HG03066 (cell line): ENCODE measurements around the gene RPL5.

Experiments
- ATAC-seq: cut with Tn5 transposase; IDR thresholded peaks from one replicate; pipeline ENCODE4 v1.9.1; 2021; ENCODE audit warnings: low read depth; ENCODE audit not compliant: unreplicated experiment

RPL5 gene

GRCh38 chr1:92851729-92852128, 19.9 kb downstream of the RPL5 start:
- ATAC-seq: no peak

DNA sequence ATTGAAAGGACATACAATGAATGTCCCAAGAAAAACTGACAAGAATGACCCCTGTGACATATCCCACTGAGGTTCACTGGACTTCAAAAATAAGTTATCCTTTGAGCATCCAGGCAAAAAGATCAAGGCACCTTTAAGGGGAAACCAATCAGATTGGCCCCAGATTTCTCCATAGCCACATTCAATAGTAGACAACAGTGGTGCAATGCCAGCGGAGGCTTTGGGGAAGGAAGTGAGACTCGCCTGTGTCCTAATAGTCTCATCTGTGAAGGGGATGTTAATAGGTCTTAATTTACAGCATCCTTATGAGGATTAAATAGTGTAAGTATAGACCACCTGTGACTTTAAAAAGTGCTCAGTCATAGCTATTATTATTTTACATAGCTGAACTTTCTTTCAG, 21.5 kb downstream of the RPL5 start:
- ATAC-seq: no peak

- no peak for ATAC-seq
Observed at GRCh38 chr1:92854101-92854785, 22.4 kb downstream of the RPL5 start.

- ATAC-seq: no peak
Observed at GRCh38 chr1:92855236-92855635, 23.4 kb downstream of the RPL5 start.

DNA sequence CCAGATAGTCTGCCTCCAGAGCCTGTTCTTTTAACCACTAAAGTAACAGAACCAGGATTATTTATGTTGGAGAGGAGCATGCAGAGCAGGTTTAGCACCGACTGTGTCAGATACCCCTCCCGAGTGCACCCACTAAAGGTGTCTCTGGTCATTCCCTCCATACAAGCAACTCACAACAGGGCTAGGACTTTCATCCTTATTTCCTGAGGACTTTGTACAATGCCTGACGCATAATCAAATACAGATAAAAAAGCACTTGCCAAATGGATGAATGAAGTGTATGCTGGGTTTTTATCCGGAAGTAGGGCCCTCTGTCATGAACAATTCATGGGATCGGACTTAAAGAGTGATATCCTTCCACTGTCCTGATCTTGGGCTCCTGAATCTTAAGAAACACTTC, 26.0 kb downstream of the RPL5 start:
- no peak for ATAC-seq

GRCh38 chr1:92858564-92859399, 26.9 kb downstream of the RPL5 start:
- ATAC-seq: no peak

DNA sequence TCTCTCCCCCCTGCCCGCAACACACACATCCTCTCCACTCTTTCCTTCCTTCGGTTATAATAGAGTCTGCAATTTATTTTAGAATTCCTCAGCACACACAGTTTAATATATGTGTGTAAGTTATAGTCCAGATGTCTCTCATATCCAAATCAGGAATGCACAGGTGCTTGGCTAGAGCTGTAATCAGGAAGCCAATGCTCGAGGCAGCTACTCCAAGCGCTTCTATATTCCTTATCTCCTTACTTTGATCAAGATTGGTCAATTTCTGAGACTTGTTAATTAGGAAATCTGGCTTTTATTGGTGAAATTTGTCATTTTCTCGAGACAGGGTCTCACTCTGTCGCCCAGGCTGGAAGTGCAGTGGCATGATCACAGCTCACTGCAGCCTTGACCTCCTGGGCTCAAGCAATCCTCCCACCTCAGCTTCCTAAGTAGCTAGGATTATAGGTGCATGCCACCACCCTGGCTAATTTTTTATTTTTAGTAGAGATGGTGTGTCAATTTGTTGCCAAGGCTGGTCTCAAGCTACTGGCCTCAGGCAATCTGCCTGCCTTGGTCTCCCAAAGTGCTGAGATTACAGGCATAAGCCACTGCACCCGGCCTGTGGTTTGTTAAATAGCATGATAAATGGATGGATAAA, 27.7 kb downstream of the RPL5 start:
- no peak for ATAC-seq

- no peak for ATAC-seq
Observed at GRCh38 chr1:92862605-92863004, 30.8 kb downstream of the RPL5 start.

DNA sequence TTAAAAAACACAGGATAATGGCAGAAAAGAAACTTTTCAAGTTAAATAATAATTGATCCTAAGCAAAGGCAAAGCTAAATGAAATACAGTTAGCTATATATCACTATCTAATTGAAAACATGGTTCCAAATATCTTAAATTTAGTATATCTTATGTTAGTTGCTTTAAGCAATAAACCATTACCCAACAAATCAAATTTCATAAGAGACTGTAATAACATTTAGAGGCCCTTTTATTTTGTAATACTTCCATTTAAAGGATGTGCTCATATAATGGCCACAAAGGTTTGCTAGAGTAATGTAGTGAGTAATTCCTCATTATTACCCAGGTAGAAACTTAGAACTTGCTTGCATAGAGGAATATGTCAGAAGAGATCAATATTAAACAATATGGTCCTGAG, 32.3 kb downstream of the RPL5 start:
- no peak for ATAC-seq

DNA sequence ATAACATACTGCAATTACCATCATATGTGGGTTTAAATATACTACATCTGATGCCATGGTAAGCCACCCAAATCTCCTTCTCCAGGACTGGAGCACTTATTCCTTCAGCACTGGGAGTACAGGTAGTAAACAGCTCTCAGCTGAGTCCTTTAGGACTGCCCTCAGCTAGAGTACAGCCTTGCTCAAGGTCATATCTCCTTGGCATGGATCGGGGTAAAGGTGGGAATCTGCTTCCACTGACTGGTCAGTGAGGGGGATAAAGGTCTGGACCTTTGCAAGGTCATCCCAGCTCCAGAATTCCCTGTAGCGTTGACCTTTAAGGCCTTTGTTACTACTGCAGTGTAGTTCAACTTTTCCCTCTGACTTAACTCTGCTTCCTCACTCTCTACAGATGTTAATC, 38.8 kb downstream of the RPL5 start:
- no peak for ATAC-seq

- ATAC-seq: no peak
Observed at GRCh38 chr1:92872719-92873118, 40.9 kb downstream of the RPL5 start.

DNA sequence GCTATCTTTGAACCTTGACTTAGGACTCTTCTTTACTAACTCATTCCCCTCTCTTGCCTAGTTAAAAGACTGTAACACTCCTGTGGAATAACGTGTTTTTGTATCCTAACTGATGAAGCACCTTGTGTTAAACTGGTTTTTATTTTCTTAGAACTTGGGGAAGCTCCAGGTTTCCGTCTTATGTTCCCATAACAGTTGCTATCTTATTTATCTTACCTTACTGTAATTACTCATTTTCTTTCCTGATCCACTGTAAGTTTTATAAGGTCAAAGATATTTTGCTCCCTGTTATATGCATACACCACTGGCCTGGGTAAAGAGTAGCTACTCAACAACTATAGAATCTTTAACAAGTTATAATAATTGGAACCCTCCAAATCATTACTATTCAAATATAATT, 43.1 kb downstream of the RPL5 start:
- ATAC-seq: no peak

GRCh38 chr1:92876351-92876750, 44.5 kb downstream of the RPL5 start:
- no peak for ATAC-seq

DNA sequence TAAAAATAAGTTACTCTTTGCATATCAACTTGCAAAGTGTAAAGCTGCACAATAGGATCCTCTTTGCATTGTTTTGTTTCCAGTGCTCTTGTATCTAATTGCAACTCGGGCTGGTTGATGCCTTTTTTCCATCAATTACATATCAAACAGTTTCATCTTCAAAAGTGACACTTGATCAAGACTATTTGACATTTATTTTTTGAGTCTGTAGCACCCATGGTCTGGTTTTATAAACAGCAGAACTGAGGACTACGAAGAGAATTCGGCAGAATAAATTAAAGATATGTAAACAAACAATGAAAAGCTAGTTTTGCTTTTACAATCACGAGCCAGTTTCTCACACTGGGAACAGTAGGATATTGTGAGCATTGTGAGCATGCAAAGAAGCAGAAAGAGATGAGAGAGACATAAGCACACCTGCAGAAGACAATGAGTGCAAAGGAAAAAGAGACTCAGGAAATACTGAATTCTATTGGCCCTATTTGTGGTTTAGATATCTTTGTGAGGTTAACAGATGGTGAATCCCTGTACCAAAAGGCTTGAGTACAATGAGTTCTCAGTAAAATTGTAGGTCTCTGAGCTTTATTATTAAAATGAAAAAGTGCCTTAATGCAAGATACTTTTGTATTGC, 45.4 kb downstream of the RPL5 start:
- ATAC-seq: peak; percentile 49

DNA sequence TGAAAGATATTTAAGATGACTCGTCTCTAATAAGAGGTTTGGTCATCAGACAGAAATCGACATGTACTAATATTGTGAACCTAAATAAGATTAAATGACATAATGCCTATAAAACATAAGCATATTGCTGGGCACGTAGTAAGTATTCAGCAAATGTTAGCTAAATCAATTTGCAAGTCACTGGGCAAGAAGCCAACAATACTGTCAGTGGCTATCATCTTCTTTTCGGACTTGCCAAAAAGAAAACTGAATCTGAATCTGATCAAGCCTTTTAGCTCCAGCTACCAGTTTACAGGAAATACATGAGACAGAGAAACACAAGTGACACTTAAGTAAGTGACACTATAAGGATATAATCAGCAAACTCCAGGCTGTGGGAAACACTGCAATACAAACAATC, 46.0 kb downstream of the RPL5 start:
- peak; percentile 57 for ATAC-seq

DNA sequence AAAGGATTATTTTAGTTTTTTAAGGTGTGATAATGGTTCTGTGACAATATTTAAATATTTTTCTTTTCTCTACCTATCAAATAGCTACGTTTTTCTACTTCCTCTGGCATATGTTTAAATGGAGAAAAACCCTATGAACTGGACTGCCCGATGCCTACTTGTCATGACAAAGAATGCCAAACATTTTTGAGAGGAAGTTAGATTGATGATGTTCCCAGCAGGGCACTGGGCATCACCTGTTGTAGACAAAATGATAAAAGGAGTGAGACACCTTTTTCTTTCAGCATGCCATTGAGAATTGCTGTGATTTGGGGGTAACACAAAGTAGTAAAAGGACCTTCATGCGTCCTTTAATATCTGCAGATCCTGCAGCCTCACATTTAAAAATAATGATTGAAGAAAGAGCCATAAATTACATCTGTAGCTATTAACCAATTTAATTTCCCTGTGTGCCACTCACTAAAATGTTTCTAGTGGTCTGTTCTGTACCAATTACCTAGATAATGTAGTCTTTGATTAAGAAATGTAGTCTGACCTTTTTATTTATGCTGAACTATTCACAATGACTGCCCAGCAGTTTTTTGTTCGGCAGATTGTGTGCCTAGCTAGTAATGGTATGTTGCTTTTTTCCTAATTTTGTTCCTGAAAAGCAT, 47.6 kb downstream of the RPL5 start:
- ATAC-seq: no peak

GRCh38 chr1:92881391-92881790, 49.6 kb downstream of the RPL5 start:
- no peak for ATAC-seq

GRCh38 chr1:92882819-92883218, 51.0 kb downstream of the RPL5 start:
- no peak for ATAC-seq

GRCh38 chr1:92883297-92883696, 51.5 kb downstream of the RPL5 start:
- ATAC-seq: no peak

GRCh38 chr1:92884195-92884594, 52.4 kb downstream of the RPL5 start:
- no peak for ATAC-seq
